ENCODE results near the gene QRICH1.

Gene QRICH1

DNA sequence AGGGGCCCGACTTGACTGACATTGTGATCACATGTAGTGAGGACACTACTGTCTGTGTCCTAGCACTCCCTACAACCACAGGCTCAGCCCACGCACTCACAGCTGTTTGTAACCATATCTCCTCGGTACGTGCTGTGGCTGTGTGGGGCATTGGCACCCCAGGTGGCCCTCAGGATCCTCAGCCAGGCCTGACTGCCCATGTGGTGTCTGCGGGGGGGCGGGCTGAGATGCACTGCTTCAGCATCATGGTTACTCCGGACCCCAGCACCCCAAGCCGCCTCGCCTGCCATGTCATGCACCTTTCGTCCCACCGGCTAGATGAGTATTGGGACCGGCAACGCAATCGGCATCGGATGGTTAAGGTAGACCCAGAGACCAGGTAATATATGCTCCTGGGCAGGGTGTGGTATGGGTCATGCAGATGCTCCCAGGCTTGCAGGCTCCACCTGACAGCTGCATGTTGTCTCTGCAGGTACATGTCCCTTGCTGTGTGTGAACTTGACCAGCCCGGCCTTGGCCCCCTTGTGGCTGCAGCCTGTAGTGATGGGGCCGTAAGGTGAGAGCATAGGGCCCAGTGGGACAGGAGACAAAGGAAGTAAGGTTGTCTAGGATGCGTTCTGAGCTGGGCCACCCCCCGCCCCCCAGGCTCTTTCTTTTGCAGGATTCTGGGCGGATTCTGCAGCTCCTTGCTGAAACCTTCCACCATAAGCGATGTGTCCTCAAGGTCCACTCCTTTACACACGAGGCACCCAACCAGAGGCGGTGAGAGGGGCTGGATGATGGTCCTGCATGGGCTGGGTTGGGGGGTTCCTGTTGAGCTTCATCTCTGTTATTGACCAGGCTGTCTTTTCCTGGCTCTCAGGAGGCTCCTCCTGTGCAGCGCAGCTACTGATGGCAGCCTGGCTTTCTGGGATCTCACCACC lies 79.9 kb downstream of the QRICH1 start:
- no peak overlapping the region for H2AK5ac ChIP-seq (ENCODE audit: low read length)
- H3K23ac ChIP-seq (ENCODE audit: low read length) = no peak overlapping the region
- peaks cover 2% of the 10 kb centered on the region for H3K9me3 ChIP-seq (ENCODE audit: insufficient read depth, low read depth, low read length)
- H3K27me3 ChIP-seq (ENCODE audit: insufficient read depth, low read length) = no peaks in the 10 kb centered on the region
- H4K91ac ChIP-seq (ENCODE audit: low read depth, low read length) = no peak overlapping the region
- no peak overlapping the region for H4K12ac ChIP-seq (ENCODE audit: low read depth, low read length)
- H4K8ac ChIP-seq (ENCODE audit: low read depth, low read length) = no peak overlapping the region
- H3K18ac ChIP-seq (ENCODE audit: low read length) = no peak overlapping the region
- no peak overlapping the region for H3K4ac ChIP-seq (ENCODE audit: low read depth, low read length)
- peaks cover 8% of the 10 kb centered on the region for H3K79me1 ChIP-seq (ENCODE audit: low read length)
- WGBS (ENCODE audit: extremely low coverage, insufficient coverage, insufficient read length) = no CpG with 5 or more reads among the region's 24 CpGs
- H3K27ac ChIP-seq (ENCODE audit: low read depth, low read length) = no peak overlapping the region
- peaks cover 2% of the 10 kb centered on the region for H3K79me2 ChIP-seq (ENCODE audit: control insufficient read depth, insufficient read depth, low read length, poor library complexity)
- H3K4me1 ChIP-seq (ENCODE audit: control insufficient read depth in 1 of 2, insufficient read depth in 2 of 2, low read length in 2 of 2) = peaks cover 3 to 8% of the 10 kb centered on the region in 2 experiments
- H3K9ac ChIP-seq (ENCODE audit: low read length) = no peak overlapping the region
- H3K36me3 ChIP-seq (ENCODE audit: control insufficient read depth in 1 of 2, insufficient read depth in 2 of 2, low read length in 2 of 2) = peaks cover 57 to 60% of the 10 kb centered on the region in 2 experiments
- H2BK120ac ChIP-seq (ENCODE audit: insufficient read depth, low read length, poor library complexity) = no peak overlapping the region
- no peak overlapping the region for H3K14ac ChIP-seq (ENCODE audit: low read length)
- no peak overlapping the region for H3K4me2 ChIP-seq (ENCODE audit: low read length)
- H3K4me3 ChIP-seq (ENCODE audit: low read depth, low read length) = no peak overlapping the region
- H2BK12ac ChIP-seq (ENCODE audit: low read length) = no peak overlapping the region
- peak; percentile 83 to 88 for DNase-seq
- no peak overlapping the region for H2BK5ac ChIP-seq (ENCODE audit: low read depth, low read length, poor library complexity)
- no peak overlapping the region for H2AFZ ChIP-seq (ENCODE audit: insufficient read depth, low read length, poor library complexity)

- Histone ChIP-seq H2BK120ac (ENCODE audit: insufficient read depth, low read length, poor library complexity) (no peak overlapping the region), H4K91ac (ENCODE audit: low read depth, low read length) (no peak overlapping the region)
Measured at GRCh38 chr3:49013113-49013737, 80.6 kb downstream of the QRICH1 start.

GRCh38 chr3:49012441-49013017 lies 81.3 kb downstream of the QRICH1 start:
- Histone ChIP-seq H4K91ac (ENCODE audit: low read depth, low read length) (no peak overlapping the region), H3K79me1 (ENCODE audit: low read length) (peaks cover 1% of the 10 kb centered on the region), H3K36me3 (ENCODE audit: control insufficient read depth in 1 of 2, insufficient read depth in 2 of 2, low read length in 2 of 2) (peaks cover 57 to 60% of the 10 kb centered on the region in 2 experiments), H2AFZ (ENCODE audit: insufficient read depth, low read length, poor library complexity) (no peak overlapping the region), H3K4me1 (ENCODE audit: control insufficient read depth in 1 of 2, insufficient read depth in 2 of 2, low read length in 2 of 2) (peaks cover 6 to 13% of the 10 kb centered on the region in 2 experiments), H3K4me2 (ENCODE audit: low read length) (no peak overlapping the region), H2BK5ac (ENCODE audit: low read depth, low read length, poor library complexity) (no peak overlapping the region), H3K9me3 (ENCODE audit: insufficient read depth, low read depth, low read length) (peaks cover 2% of the 10 kb centered on the region), H2BK120ac (ENCODE audit: insufficient read depth, low read length, poor library complexity) (no peak overlapping the region), H3K9ac (ENCODE audit: low read length) (no peak overlapping the region), H2BK12ac (ENCODE audit: low read length) (no peak overlapping the region), H3K4ac (ENCODE audit: low read depth, low read length) (peak overlapping the region; percentile 42), H3K18ac (ENCODE audit: low read length) (no peak overlapping the region), H4K12ac (ENCODE audit: low read depth, low read length) (no peak overlapping the region), H3K14ac (ENCODE audit: low read length) (no peak overlapping the region), H3K4me3 (ENCODE audit: low read depth, low read length) (no peak overlapping the region), H3K23ac (ENCODE audit: low read length) (no peak overlapping the region), H3K27ac (ENCODE audit: low read depth, low read length) (no peak overlapping the region), H2AK5ac (ENCODE audit: low read length) (no peak overlapping the region), H3K79me2 (ENCODE audit: control insufficient read depth, insufficient read depth, low read length, poor library complexity) (peaks cover 6% of the 10 kb centered on the region), H3K27me3 (ENCODE audit: insufficient read depth, low read length) (no peaks in the 10 kb centered on the region), H4K8ac (ENCODE audit: low read depth, low read length) (no peak overlapping the region)
- DNase-seq = no peak
- no CpG with 5 or more reads among the region's 17 CpGs for WGBS (ENCODE audit: extremely low coverage, insufficient coverage, insufficient read length)

More at GRCh38 chr3:49013113-49013737, 80.6 kb downstream of the QRICH1 start:
- H4K8ac ChIP-seq (ENCODE audit: low read depth, low read length) = no peak overlapping the region
- H3K9ac ChIP-seq (ENCODE audit: low read length) = no peak overlapping the region
- H3K4me3 ChIP-seq (ENCODE audit: low read depth, low read length) = no peak overlapping the region
- peaks cover 6 to 11% of the 10 kb centered on the region in 2 experiments for H3K4me1 ChIP-seq (ENCODE audit: control insufficient read depth in 1 of 2, insufficient read depth in 2 of 2, low read length in 2 of 2)
- H3K14ac ChIP-seq (ENCODE audit: low read length) = no peak overlapping the region
- no peak overlapping the region for H3K23ac ChIP-seq (ENCODE audit: low read length)
- H3K9me3 ChIP-seq (ENCODE audit: insufficient read depth, low read depth, low read length) = peaks cover 2% of the 10 kb centered on the region
- H4K12ac ChIP-seq (ENCODE audit: low read depth, low read length) = no peak overlapping the region
- no peak overlapping the region for H2BK12ac ChIP-seq (ENCODE audit: low read length)
- no peak overlapping the region for H3K4ac ChIP-seq (ENCODE audit: low read depth, low read length)
- H3K18ac ChIP-seq (ENCODE audit: low read length) = no peak overlapping the region
- no peak overlapping the region for H2AK5ac ChIP-seq (ENCODE audit: low read length)
- H3K79me2 ChIP-seq (ENCODE audit: control insufficient read depth, insufficient read depth, low read length, poor library complexity) = peaks cover 5% of the 10 kb centered on the region
- peaks cover 57 to 60% of the 10 kb centered on the region in 2 experiments for H3K36me3 ChIP-seq (ENCODE audit: control insufficient read depth in 1 of 2, insufficient read depth in 2 of 2, low read length in 2 of 2)
- H2BK5ac ChIP-seq (ENCODE audit: low read depth, low read length, poor library complexity) = no peak overlapping the region
- H3K79me1 ChIP-seq (ENCODE audit: low read length) = peaks cover 6% of the 10 kb centered on the region
- no peak overlapping the region for H3K4me2 ChIP-seq (ENCODE audit: low read length)
- no peak overlapping the region for H3K27ac ChIP-seq (ENCODE audit: low read depth, low read length)
- no peak for DNase-seq
- no CpG with 5 or more reads among the region's 19 CpGs for WGBS (ENCODE audit: extremely low coverage, insufficient coverage, insufficient read length)
- H2AFZ ChIP-seq (ENCODE audit: insufficient read depth, low read length, poor library complexity) = no peak overlapping the region
- no peaks in the 10 kb centered on the region for H3K27me3 ChIP-seq (ENCODE audit: insufficient read depth, low read length)

GRCh38 chr3:49009396-49009795 lies 84.5 kb downstream of the QRICH1 start:
- H3K4me1 ChIP-seq (ENCODE audit: control insufficient read depth in 1 of 2, insufficient read depth in 2 of 2, low read length in 2 of 2) = peaks cover 13% of the 10 kb centered on the region in 2 experiments
- no peak overlapping the region for H3K18ac ChIP-seq (ENCODE audit: low read length)
- no peak overlapping the region for H2BK120ac ChIP-seq (ENCODE audit: insufficient read depth, low read length, poor library complexity)
- no CpG with 5 or more reads among the region's 3 CpGs for WGBS (ENCODE audit: extremely low coverage, insufficient coverage, insufficient read length)
- no peak overlapping the region for H2AFZ ChIP-seq (ENCODE audit: insufficient read depth, low read length, poor library complexity)
- H3K79me1 ChIP-seq (ENCODE audit: low read length) = peaks cover 10% of the 10 kb centered on the region
- H3K23ac ChIP-seq (ENCODE audit: low read length) = no peak overlapping the region
- no peak overlapping the region for H4K8ac ChIP-seq (ENCODE audit: low read depth, low read length)
- no peak overlapping the region for H3K9ac ChIP-seq (ENCODE audit: low read length)
- no peaks in the 10 kb centered on the region for H3K27me3 ChIP-seq (ENCODE audit: insufficient read depth, low read length)
- peaks cover 14% of the 10 kb centered on the region for H3K79me2 ChIP-seq (ENCODE audit: control insufficient read depth, insufficient read depth, low read length, poor library complexity)
- H3K36me3 ChIP-seq (ENCODE audit: control insufficient read depth in 1 of 2, insufficient read depth in 2 of 2, low read length in 2 of 2) = peaks cover 33% of the 10 kb centered on the region in 2 experiments
- no peak overlapping the region for H4K91ac ChIP-seq (ENCODE audit: low read depth, low read length)
- H3K4ac ChIP-seq (ENCODE audit: low read depth, low read length) = peak overlapping the region; percentile 1
- no peak overlapping the region for H2AK5ac ChIP-seq (ENCODE audit: low read length)
- H3K4me2 ChIP-seq (ENCODE audit: low read length) = no peak overlapping the region
- no peak overlapping the region for H3K14ac ChIP-seq (ENCODE audit: low read length)
- H4K12ac ChIP-seq (ENCODE audit: low read depth, low read length) = no peak overlapping the region
- H2BK12ac ChIP-seq (ENCODE audit: low read length) = no peak overlapping the region
- no peak overlapping the region for H2BK5ac ChIP-seq (ENCODE audit: low read depth, low read length, poor library complexity)
- no peak overlapping the region for H3K27ac ChIP-seq (ENCODE audit: low read depth, low read length)
- DNase-seq = no peak
- no peak overlapping the region for H3K4me3 ChIP-seq (ENCODE audit: low read depth, low read length)
- H3K9me3 ChIP-seq (ENCODE audit: insufficient read depth, low read depth, low read length) = no peaks in the 10 kb centered on the region
